GM18868 (cell line): ENCODE measurements around the gene IST1.
"Not testable (repeated sequence)": the region's sequence is repeated elsewhere in the genome, so short reads cannot be mapped to it uniquely, and the experiment has no call there.

ENCODE experiments used
- ATAC-seq: cut with Tn5 transposase; IDR thresholded peaks from one replicate; pipeline ENCODE4 v1.9.1; 2021; ENCODE audit warnings: mild to moderate bottlenecking, moderate library complexity; ENCODE audit not compliant: unreplicated experiment

The IST1 gene

DNA sequence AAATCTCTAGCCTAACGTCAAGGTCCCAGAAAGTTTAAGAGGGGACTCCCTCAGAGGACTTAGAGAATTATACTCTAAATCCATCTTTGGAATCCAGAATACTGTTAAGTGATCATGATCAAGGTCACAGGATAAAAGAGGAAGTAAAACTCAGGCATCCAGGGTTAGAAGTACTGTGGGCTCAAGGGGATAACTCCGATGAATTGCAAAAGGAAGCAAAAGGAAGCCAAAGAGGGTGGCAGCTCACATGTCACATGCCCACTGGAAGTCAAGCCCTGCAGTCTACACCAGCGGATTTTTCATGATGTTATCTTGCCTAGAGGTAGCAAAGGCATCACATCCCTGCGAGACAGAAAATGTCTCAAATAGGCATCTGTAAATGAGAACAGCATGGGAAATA is 15.2 kb upstream of the IST1 start:
- ATAC-seq = no peak

DNA sequence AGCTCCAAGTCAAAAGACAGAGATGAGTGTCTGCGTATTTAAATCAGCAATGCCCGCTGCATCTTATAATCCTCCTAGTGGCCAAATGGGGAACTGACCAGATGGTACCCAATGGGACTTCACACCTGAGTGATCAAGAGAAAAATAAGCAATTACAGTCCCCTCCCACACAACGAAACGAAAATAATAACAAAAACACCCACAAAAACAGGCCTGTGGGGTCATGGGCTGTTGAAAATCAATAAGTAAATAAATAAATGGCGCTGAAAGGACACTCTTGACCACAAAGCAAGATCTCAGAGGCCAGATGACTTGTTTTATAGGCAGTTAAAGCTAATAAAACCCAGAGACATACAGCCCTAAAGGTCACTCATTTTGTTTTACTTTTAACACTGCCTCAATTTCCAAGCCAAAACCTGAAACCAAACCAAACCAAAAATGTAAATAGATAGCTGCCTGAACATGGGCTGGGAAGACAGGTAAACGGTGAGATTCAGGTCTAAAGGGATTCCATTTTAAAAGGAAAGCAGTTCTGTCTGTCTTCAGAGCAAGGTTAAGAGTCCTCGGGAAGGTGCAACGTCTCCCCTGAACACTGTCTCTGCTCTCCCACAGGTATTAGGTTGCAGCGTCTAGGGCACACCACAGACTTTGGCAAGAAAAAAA is 12.7 kb upstream of the IST1 start:
- ATAC-seq = peak; percentile 4

DNA sequence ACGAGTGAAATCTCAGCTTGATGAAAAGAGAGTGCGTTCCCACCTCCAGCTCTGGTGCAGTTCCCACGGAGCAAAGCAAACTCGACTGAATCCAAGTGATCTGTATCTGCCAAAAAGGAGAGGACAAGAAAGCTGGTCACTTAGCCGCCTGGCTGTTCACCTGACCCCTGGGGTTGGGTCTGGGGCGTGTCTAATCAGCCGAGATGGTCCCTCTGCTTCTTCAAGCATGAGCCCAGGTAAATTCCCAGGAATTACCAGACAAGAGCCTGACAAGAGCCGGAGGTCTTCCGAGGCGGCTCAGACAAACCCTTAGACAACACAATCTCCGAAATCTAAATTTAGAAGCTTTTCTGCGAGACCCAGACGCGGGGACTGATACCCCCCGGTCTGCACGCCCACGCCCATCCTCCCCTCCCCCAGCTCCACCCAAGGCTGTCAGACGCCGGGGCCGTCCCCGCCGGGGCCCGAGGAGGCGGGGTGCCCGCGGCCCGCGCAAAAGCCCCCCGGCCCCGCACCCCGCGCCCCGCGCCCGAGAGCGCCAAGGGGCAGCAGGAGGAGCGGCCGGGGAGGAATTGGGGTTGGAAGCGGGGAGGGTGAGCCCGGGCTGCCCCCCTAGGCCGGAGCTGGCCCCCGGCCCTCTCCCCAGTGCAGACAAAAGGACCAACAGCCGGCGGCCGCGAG is 12.0 kb upstream of the IST1 start:
- peak; percentile 46 for ATAC-seq

DNA sequence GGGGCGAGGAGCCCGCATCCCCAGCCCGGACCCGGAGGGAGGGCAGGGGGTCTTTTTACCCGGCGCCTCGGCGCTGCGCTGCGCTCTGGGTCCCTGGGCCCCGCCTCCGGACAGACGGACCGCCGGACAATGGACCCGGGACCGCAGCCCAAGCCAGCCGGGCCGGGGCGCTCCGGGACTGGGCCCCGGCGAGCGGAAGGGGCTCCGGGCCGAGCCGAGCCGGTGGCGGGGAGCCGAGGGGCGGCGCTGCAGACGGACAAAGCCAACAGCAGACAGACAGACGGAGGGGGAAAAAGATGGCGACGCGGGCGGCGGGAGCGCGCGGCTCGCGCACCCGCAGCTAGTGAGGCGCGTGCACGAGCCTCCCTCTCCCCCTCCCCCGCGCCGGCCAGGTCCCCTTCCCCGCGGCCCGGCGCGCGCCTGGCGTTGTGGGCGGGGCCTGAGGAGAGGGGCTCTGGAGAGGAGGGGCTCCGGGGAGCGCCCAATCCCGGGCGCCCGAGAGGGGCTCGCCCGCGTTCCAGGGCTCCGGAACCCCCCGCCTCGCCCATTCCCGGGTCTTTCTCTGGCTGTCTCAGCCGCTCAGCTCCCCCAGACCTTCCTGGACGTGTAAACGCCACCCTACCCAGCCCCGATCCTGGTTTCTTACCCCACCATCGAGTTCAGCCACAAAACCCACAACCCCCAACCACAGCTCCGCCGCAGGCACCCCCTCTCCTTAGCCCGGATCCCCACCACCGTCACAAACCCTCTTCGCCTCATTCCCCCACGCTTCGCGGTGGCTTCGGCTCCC is 11.3 kb upstream of the IST1 start, which contains the start of gene ZNF821:
TSS of gene ZNF821 (minus strand) at position 334 of the 790 bp plus-strand sequence. CDS start 4,236 bp downstream, outside the sequence.
- peak; percentile 50 for ATAC-seq

GRCh38 chr16:71885261-71885650 is 10.1 kb upstream of the IST1 start:
- no peak for ATAC-seq

DNA sequence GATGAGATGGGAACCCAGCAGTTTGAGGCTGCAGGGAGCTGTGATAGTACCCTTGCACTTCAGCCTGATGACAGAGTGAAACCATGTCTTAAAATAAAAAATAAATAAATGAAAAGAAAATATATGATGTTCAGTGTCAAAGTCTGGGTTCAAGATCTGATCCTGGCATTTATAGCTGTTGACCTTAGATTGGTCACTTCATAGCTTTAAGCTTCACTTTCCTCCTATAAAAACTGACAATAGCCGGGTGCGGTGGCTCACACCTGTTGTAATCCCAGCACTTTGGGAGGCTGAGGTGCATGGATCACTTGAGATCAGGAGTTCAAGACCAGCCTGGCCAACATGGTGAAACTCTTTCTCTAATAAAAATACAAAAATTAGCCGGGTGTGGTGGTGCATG is 6.2 kb upstream of the IST1 start:
- ATAC-seq = no peak

DNA sequence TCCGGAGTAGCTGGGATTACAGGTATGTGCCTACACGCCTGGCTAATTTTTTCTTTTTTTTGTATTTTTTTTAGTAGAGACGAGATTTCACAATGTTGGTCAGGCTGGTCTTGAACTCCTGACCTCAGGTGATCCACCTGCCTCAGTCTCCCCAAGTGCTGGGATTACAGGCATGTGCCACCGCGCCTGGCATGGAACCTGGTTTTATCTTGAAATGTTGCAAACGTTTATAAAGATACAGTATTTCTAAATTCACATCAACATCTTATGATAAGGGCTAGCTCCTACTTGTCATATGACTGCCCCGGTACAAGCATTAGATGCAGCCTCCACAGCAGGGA is 1.5 kb upstream of the IST1 start:
- no peak for ATAC-seq

DNA sequence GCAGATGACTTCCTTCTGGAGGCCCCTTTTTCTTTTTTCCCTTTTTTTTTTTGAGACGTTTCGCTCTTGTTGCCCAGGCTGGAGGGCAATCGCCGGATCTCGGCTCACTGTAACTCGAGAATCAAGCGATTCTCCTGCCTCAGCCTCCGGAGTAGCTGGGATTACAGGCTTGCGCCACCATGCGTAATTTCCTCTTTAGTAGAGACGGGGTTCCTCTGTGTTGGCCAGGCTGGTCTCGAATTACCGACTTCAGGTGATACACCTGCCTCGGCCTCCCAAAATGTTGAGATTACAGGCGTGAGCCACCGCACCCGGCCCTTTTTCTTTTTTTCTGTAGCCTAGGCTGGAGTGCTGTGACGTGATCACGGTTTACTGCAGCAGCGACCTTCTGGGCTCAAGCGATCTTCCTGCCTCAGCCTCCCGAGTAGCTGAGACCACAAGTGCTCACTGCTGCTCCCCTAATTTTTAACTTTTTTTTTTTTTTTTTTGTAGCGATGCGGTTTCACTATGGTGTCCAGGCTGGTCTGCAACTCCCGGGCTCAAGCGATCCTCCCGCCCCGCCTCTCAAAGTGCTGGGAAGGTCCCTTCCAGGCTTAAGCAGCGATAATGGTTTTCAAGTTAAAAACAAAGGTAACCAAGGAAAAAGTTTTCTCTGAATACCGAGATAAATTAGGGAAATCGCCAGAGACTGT is 956 bp upstream of the IST1 start:
- ATAC-seq = no peak

DNA sequence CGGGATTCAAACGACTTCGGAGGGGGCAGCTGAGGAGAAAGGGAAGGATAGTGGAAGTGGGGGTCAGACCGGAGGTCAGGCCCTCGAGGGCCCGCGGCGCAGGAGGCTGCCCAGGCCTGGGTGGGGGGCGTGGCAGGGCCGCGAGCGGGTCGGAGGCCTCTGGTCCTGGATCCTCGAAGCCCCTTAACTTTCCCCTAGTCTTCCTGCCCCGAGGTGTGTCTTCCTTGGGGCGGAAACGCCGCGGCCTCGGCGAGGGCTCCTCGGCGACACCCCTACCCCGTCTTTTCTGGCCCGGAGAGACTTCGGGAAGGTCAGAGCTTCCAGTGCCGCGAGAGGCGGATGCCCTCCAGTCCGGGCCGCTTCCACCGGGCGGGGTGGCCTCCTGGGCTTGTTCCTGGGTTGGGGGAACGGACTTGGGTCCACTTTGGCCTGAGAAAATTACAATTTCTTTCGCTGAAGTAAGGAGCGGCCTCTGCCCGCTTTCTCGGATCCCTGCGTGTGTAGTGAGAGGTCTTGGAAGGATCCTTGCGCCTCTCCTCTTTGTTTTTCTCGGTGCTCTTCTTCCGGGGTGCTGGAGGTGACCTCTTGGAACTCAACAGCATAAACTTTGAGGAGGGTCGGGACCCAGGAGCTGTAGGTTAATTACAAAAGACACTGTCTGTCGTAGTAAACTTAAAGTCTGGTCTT is 491 bp downstream of the IST1 start:
- peak; percentile 6 for ATAC-seq

- no peak for ATAC-seq
Observed at GRCh38 chr16:71896764-71897368, 1.5 kb downstream of the IST1 start.

DNA sequence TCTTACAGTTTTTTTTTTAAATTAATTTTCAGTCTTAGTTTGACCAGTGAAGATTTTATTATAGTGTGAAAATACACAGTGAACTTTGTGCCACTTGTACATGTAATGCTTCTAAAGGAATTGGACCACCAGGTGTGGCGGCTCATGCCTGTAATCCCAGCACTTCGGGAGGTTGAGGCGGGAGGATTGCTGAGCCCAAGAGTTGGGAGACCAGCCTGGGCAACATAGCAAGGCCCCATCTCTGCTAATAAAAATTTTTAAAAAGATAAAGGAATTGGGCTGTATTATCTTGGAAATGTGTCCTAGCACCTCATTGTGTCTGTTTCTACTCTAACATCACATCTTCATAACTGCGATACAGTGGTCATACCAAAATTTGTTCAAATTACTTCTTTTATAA is 3.8 kb downstream of the IST1 start:
- ATAC-seq = no peak

GRCh38 chr16:71902656-71903365 is 7.5 kb downstream of the IST1 start:
- ATAC-seq = no peak

GRCh38 chr16:71903608-71904007 is 8.3 kb downstream of the IST1 start:
- no peak for ATAC-seq

GRCh38 chr16:71904239-71904638 is 8.9 kb downstream of the IST1 start:
- no peak for ATAC-seq

GRCh38 chr16:71905765-71906164 is 10.4 kb downstream of the IST1 start:
- not testable (repeated sequence) for ATAC-seq

GRCh38 chr16:71911121-71911520 is 15.8 kb downstream of the IST1 start:
- no peak for ATAC-seq

DNA sequence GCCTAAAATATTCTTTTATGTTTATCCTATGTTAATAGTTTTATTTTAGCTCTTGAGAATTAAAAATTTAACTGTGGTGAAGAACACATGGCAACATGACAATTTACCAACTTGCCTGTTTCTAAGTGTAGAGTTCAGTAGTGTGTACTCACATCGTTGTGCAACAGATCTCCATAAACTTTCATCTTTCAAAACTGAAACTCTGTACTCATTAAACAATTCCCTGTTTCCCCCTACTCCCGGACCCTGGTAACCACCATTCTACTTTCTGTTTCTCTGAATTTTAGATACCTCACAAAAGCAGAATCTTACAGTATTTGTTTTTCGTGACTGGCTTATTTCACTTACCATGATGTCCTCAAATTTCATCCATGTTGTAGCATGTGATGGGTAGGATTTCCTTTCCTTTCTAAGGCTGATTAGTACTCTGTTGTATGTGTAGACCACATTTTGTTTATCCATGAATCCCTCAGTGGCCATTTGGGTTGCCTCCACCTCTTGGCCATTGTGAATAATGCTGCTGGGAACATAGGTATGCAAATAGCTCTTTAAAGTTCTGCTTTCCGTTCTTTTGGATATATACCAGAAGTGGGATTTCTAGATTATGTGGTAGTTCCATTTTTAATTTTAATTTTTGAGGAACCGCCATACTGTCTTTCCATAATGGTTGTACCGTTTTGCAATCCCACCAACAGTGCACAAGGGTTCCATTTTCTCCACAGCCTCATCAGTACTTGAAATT is 17.4 kb downstream of the IST1 start:
- ATAC-seq = no peak

GRCh38 chr16:71914802-71915201 is 19.5 kb downstream of the IST1 start:
- ATAC-seq = no peak

DNA sequence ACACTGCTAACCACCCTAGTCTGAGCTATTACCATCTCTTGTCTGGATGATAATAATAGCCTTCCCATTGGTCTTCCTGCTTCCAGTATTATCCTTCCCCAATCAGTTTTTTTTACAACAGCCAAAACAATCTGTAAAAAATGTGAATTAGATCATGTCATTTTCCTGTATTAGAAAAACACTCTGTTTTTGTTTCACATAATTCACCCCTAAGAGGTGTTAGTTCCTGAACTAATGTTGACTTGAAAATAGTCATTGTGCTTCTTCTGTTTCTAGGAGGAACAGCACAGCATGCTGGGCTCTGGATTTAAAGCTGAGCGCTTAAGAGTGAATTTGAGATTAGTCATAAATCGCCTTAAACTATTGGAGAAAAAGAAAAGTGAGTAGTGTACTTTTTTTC is 20.0 kb downstream of the IST1 start:
- no peak for ATAC-seq
